ENCODE results near the gene ARHGAP15. TPM values are rescaled to one million over a fixed set of nuclear protein-coding genes. Genes with fewer than 3 reads are reported as not detected.

ARHGAP15 gene
- total RNA-seq, 2 donors from 2014 or later, result 0.86 TPM; not detected in 1

DNA sequence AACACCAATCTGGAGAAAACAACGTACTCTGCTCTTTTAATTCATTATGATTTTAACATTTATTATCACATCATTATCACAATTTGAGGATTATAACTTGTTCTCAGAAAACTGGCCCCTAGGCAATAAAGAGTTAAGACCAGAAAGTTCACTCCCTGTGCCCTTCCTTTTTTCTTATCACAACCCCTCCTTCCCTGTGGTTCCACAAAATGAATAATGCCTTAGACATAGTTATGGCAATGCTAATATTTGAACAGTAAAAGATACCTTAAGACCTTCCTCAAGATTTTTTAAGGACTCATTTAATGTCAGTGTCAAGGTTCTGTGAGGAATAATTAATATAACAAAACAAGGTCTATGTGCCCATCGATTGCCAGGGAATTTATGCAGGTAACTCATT lies 596.2 kb downstream of the ARHGAP15 start:
- H3K4me1 Mint-ChIP-seq, result peaks cover 3% of the 10 kb centered on the region
- WGBS, 2 experiments (ENCODE audit: insufficient coverage in 1 of 2, insufficient read length in 1 of 2), result 73 to 91% methylated on average over 2 of the region's 2 CpGs
- no peak overlapping the region for H3K27ac ChIP-seq (ENCODE audit: low read depth, low read length)
- no peak overlapping the region for H3K9ac ChIP-seq (ENCODE audit: extremely low read depth, low read length, poor library complexity, severe bottlenecking)
- no peaks in the 10 kb centered on the region for H3K27me3 Mint-ChIP-seq (ENCODE audit: insufficient read depth)
- no peak overlapping the region for H3K27ac Mint-ChIP-seq
- no peaks in the 10 kb centered on the region for H3K36me3 ChIP-seq (ENCODE audit: control insufficient read depth, insufficient read depth, low read length)
- no peaks in the 10 kb centered on the region for H3K9me3 ChIP-seq (ENCODE audit: control insufficient read depth, low read length)
- TF ChIP-seq, protein P1, sequence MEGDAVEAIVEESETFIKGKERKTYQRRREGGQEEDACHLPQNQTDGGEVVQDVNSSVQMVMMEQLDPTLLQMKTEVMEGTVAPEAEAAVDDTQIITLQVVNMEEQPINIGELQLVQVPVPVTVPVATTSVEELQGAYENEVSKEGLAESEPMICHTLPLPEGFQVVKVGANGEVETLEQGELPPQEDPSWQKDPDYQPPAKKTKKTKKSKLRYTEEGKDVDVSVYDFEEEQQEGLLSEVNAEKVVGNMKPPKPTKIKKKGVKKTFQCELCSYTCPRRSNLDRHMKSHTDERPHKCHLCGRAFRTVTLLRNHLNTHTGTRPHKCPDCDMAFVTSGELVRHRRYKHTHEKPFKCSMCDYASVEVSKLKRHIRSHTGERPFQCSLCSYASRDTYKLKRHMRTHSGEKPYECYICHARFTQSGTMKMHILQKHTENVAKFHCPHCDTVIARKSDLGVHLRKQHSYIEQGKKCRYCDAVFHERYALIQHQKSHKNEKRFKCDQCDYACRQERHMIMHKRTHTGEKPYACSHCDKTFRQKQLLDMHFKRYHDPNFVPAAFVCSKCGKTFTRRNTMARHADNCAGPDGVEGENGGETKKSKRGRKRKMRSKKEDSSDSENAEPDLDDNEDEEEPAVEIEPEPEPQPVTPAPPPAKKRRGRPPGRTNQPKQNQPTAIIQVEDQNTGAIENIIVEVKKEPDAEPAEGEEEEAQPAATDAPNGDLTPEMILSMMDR (conservative IDR thresholded peaks at IDR 0.05), result no peak
- H3K4me3 ChIP-seq (ENCODE audit: low read length), result no peak overlapping the region
- H3K4me1 ChIP-seq (ENCODE audit: control insufficient read depth, insufficient read depth, low read length), result no peaks in the 10 kb centered on the region
- no peak for DNase-seq
- no peak overlapping the region for H3K4me3 Mint-ChIP-seq
- no peaks in the 10 kb centered on the region for H3K36me3 Mint-ChIP-seq (ENCODE audit: low read depth)
- no peaks in the 10 kb centered on the region for H3K9me3 Mint-ChIP-seq
- no peaks in the 10 kb centered on the region for H3K27me3 ChIP-seq (ENCODE audit: control insufficient read depth, insufficient read depth, low read length, poor library complexity, severe bottlenecking)

DNA sequence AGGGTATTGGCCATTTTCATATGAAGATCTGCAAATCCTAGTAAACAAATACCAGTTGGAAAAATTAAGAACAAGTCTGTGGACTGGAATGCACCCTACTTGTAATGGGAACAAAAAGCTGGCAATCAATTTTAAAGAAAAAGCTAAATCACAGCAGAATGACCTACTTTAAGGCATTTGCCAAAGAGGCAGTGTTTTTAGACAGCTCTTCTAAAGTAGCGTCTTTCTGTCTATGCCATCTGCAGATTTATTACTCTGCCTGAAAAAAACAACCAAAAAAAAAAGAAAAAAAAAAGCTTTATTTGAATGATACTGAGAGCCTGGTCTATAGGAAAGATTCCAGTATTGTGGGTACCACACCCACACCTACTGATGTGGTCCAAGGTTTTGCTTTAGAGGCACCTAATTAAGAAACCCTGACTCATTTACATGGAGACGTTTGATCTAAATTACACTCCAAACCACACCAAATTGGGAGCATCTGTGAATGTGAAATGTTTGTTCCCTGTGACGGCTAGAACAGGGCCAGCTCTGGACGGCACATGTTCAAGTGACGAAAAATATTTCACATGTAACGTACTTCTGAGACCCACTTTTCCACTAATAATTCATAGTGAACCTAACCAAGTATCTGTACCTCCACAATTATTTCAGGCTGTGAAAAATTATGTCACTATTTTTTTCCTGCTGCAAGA lies 597.1 kb downstream of the ARHGAP15 start:
- Mint-ChIP-seq H3K36me3 (ENCODE audit: low read depth) (no peaks in the 10 kb centered on the region), H3K4me1 (peaks cover 3% of the 10 kb centered on the region), H3K27me3 (ENCODE audit: insufficient read depth) (no peaks in the 10 kb centered on the region), H3K9me3 (no peaks in the 10 kb centered on the region), H3K27ac (no peak overlapping the region), H3K4me3 (no peak overlapping the region)
- 94 to 96% methylated on average over 3 to 6 of the region's 6 CpGs for WGBS, 2 experiments (ENCODE audit: insufficient coverage in 1 of 2, insufficient read length in 1 of 2)
- DNase-seq, result no peak
- no peaks in the 10 kb centered on the region for H3K4me1 ChIP-seq (ENCODE audit: control insufficient read depth, insufficient read depth, low read length)
- no peaks in the 10 kb centered on the region for H3K36me3 ChIP-seq (ENCODE audit: control insufficient read depth, insufficient read depth, low read length)
- no peaks in the 10 kb centered on the region for H3K27me3 ChIP-seq (ENCODE audit: control insufficient read depth, insufficient read depth, low read length, poor library complexity, severe bottlenecking)
- no peak overlapping the region for H3K9ac ChIP-seq (ENCODE audit: extremely low read depth, low read length, poor library complexity, severe bottlenecking)
- H3K27ac ChIP-seq (ENCODE audit: low read depth, low read length), result no peak overlapping the region
- H3K9me3 ChIP-seq (ENCODE audit: control insufficient read depth, low read length), result no peaks in the 10 kb centered on the region
- H3K4me3 ChIP-seq (ENCODE audit: low read length), result no peak overlapping the region
- TF ChIP-seq, protein P1 (conservative IDR thresholded peaks at IDR 0.05), result no peak

DNA sequence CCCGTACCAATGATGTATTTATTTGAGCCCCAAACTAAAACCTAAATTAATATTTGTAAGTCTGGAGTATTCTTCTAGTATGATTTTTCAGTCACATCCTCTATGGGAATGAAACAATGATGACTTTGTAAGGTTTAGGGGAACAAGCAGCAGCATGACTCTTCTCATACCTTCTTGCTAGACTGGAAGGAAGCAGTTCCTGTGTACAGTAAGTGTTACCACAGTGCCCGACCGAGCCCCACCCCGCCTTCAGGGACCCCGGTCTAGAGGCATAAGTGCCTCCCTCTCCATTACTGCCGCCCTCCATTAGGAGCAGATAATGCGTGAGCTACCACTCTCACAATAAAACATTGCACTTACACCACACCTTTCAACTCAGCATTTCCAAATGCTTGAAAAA lies 599.3 kb downstream of the ARHGAP15 start:
- H3K27ac ChIP-seq (ENCODE audit: low read depth, low read length), result no peak overlapping the region
- no peak overlapping the region for H3K4me3 ChIP-seq (ENCODE audit: low read length)
- H3K27me3 ChIP-seq (ENCODE audit: control insufficient read depth, insufficient read depth, low read length, poor library complexity, severe bottlenecking), result no peaks in the 10 kb centered on the region
- DNase-seq, result no peak
- Mint-ChIP-seq H3K27me3 (ENCODE audit: insufficient read depth) (no peaks in the 10 kb centered on the region), H3K4me1 (peaks cover 3% of the 10 kb centered on the region), H3K36me3 (ENCODE audit: low read depth) (no peaks in the 10 kb centered on the region), H3K4me3 (no peak overlapping the region), H3K27ac (no peak overlapping the region), H3K9me3 (no peaks in the 10 kb centered on the region)
- H3K4me1 ChIP-seq (ENCODE audit: control insufficient read depth, insufficient read depth, low read length), result no peaks in the 10 kb centered on the region
- TF ChIP-seq, protein P1 (conservative IDR thresholded peaks at IDR 0.05), result no peak
- no peaks in the 10 kb centered on the region for H3K9me3 ChIP-seq (ENCODE audit: control insufficient read depth, low read length)
- no peak overlapping the region for H3K9ac ChIP-seq (ENCODE audit: extremely low read depth, low read length, poor library complexity, severe bottlenecking)
- WGBS, 2 experiments (ENCODE audit: insufficient coverage in 1 of 2, insufficient read length in 1 of 2), result 83 to 93% methylated on average over 1 to 7 of the region's 7 CpGs
- no peaks in the 10 kb centered on the region for H3K36me3 ChIP-seq (ENCODE audit: control insufficient read depth, insufficient read depth, low read length)
